MCF 10A (cell line): ENCODE results near the gene SRC. TPM values are rescaled to one million over a fixed set of nuclear protein-coding genes. Genes with fewer than 3 reads are reported as not detected.
"Not testable (repeated sequence)": the region's sequence is repeated elsewhere in the genome, so short reads cannot be mapped to it uniquely, and the experiment has no call there.

ENCODE experiments used
- BruUV-seq: library from RNA; stranded (reverse); fragments of 400-500 nt; replicated peaks from 2 replicates; lab custom pipeline; 2021; lab: Mats Ljungman, UMichigan
- CTCF ChIA-PET: fragments of 300-600 bp; sonication (Branson Sonifier 250); formaldehyde crosslinking; extraction: SDS; loops from one replicate; lab custom pipeline; 2021; ENCODE audit warnings: antibody characterized with exemption, inconsistent platforms; lab: Yijun Ruan, JAX
- POLR2A ChIA-PET: fragments of 300-600, 350-650 bp; sonication (Branson Sonifier 250); formaldehyde crosslinking; extraction: SDS; loops from one replicate; lab custom pipeline; 2020; ENCODE audit warnings: antibody characterized with exemption, inconsistent platforms; lab: Yijun Ruan, JAX
- DNase-seq: peaks from one replicate; pipeline ENCODE4 v3.0.0-alpha.2; 2018; ENCODE audit not compliant: unreplicated experiment
- H3K27ac Mint-ChIP-seq: one replicate; pipeline ENCODE4 v1.8.0; 2022; ENCODE audit warnings: mild to moderate bottlenecking, low read depth, mixed read lengths; ENCODE audit not compliant: unreplicated experiment
- H3K27me3 Mint-ChIP-seq: one replicate; pipeline ENCODE4 v1.8.0; 2022; ENCODE audit warnings: mixed read lengths; ENCODE audit not compliant: insufficient read depth, unreplicated experiment
- H3K36me3 Mint-ChIP-seq: one replicate; pipeline ENCODE4 v1.8.0; 2022; ENCODE audit warnings: mild to moderate bottlenecking, moderate library complexity, mixed read lengths; ENCODE audit not compliant: insufficient read depth, unreplicated experiment
- H3K4me1 Mint-ChIP-seq: one replicate; pipeline ENCODE4 v1.8.0; 2022; ENCODE audit warnings: mixed read lengths; ENCODE audit not compliant: insufficient read depth, unreplicated experiment
- H3K4me3 Mint-ChIP-seq: one replicate; pipeline ENCODE4 v1.8.0; 2022; ENCODE audit warnings: mild to moderate bottlenecking, moderate library complexity, mixed read lengths; ENCODE audit not compliant: unreplicated experiment
- H3K9me3 Mint-ChIP-seq: one replicate; pipeline ENCODE4 v1.8.0; 2022; ENCODE audit warnings: mixed read lengths; ENCODE audit not compliant: unreplicated experiment
- CTCF ChIP-seq: fragments of 200-600 bp; IDR thresholded peaks from one replicate; pipeline ENCODE4 v1.8.0; 2022; ENCODE audit warnings: antibody characterized with exemption, mild to moderate bottlenecking; ENCODE audit not compliant: unreplicated experiment
- intact Hi-C: fragments of 100-400 bp; cut with micrococcal nuclease; formaldehyde crosslinking; loops from 2 replicates; pipeline ENCODE4 v1.14.1; 2022
- total RNA-seq: library from RNA; stranded (reverse); gene quantifications from 2 replicates; pipeline ENCODE4 v1.2.3, GENCODE V29; 2022

SRC gene
- total RNA-seq, 1 experiment from 2014 or later, result 28.1 TPM

GRCh38 chr20:37337208-37337991 lies 8.5 kb upstream of the SRC start:
- no peaks in the 10 kb centered on the region for H3K36me3 Mint-ChIP-seq
- peaks cover 13% of the 10 kb centered on the region for H3K4me1 Mint-ChIP-seq
- H3K27me3 Mint-ChIP-seq, result no peaks in the 10 kb centered on the region
- H3K27ac Mint-ChIP-seq, result no peak overlapping the region
- H3K4me3 Mint-ChIP-seq, result no peak overlapping the region
- ChIA-PET POLR2A (interaction anchor here (0.6 kb wide), 1 partner anchor 39 kb away, joined by 3 read pairs; no protein-coding TSS in a partner anchor), CTCF (interaction anchor here (0.7 kb wide), 1 partner anchor 145 kb away, joined by 3 read pairs; no protein-coding TSS in a partner anchor)
- no peak for DNase-seq
- TF ChIP-seq CTCF, result no peak
- no TSS peak for BruUV-seq
- intact Hi-C loops, result no loop called here
- H3K9me3 Mint-ChIP-seq, result no peaks in the 10 kb centered on the region

- POLR2A ChIA-PET, result interaction anchor here (0.6 kb wide), 1 partner anchor 39 kb away, joined by 3 read pairs; no protein-coding TSS in a partner anchor
- DNase-seq, H3K27me3 Mint-ChIP-seq, H3K27ac Mint-ChIP-seq, intact Hi-C loops, H3K36me3 Mint-ChIP-seq, H3K4me3 Mint-ChIP-seq, BruUV-seq, H3K9me3 Mint-ChIP-seq: not testable (repeated sequence)
- peaks cover 13% of the 10 kb centered on the region for H3K4me1 Mint-ChIP-seq
- CTCF ChIA-PET, result interaction anchor here (0.7 kb wide), 1 partner anchor 574 kb away, joined by 3 read pairs; no protein-coding TSS in a partner anchor
Measured at GRCh38 chr20:37338380-37338779, 7.6 kb upstream of the SRC start.

- H3K27me3 Mint-ChIP-seq, result no peaks in the 10 kb centered on the region
- H3K4me3 Mint-ChIP-seq, result no peak overlapping the region
- CTCF ChIA-PET, result interaction anchor here (0.6 to 0.7 kb wide), 2 partner anchors 45 to 573 kb away, joined by 3 to 4 read pairs; no protein-coding TSS in a partner anchor
- no TSS peak for BruUV-seq
- H3K9me3 Mint-ChIP-seq, result no peaks in the 10 kb centered on the region
- H3K27ac Mint-ChIP-seq, result no peak overlapping the region
- no peak for TF ChIP-seq CTCF
- POLR2A ChIA-PET, result interaction anchor here (0.6 kb wide), 1 partner anchor 40 kb away, joined by 3 read pairs; no protein-coding TSS in a partner anchor
- no peak for DNase-seq
- no peaks in the 10 kb centered on the region for H3K36me3 Mint-ChIP-seq
- intact Hi-C loops, result no loop called here
- H3K4me1 Mint-ChIP-seq, result peaks cover 17% of the 10 kb centered on the region
Measured at GRCh38 chr20:37339208-37339607, 6.7 kb upstream of the SRC start.

- CTCF ChIA-PET, H3K36me3 Mint-ChIP-seq, H3K27ac Mint-ChIP-seq, intact Hi-C loops, H3K27me3 Mint-ChIP-seq, DNase-seq, H3K4me3 Mint-ChIP-seq, H3K9me3 Mint-ChIP-seq, POLR2A ChIA-PET, BruUV-seq: not testable (repeated sequence)
- H3K4me1 Mint-ChIP-seq, result peaks cover 17% of the 10 kb centered on the region
Measured at GRCh38 chr20:37339764-37340109, 6.2 kb upstream of the SRC start.

GRCh38 chr20:37340998-37341397 lies 4.9 kb upstream of the SRC start:
- Mint-ChIP-seq H3K4me1 (peaks cover 10% of the 10 kb centered on the region), H3K27ac (no peak overlapping the region), H3K9me3 (no peaks in the 10 kb centered on the region), H3K4me3 (no peak overlapping the region), H3K27me3 (no peaks in the 10 kb centered on the region), H3K36me3 (no peaks in the 10 kb centered on the region)
- ChIA-PET CTCF (interaction anchor here (0.7 kb wide), 1 partner anchor 9 kb away, joined by 3 read pairs; no protein-coding TSS in a partner anchor), POLR2A (interaction anchor here (0.7 kb wide), 1 partner anchor 9 kb away, joined by 3 read pairs; no protein-coding TSS in a partner anchor)
- BruUV-seq, result no TSS peak
- intact Hi-C loops, result no loop called here
- no peak for TF ChIP-seq CTCF
- DNase-seq, result no peak
